ENCODE measurements around the gene ALG12.
A peak's percentile ranks its signal among the peaks of the same experiment; 100 is the strongest.
"Not testable (repeated sequence)": the region's sequence is repeated elsewhere in the genome, so short reads cannot be mapped to it uniquely, and the experiment has no call there.

ALG12 gene

DNA sequence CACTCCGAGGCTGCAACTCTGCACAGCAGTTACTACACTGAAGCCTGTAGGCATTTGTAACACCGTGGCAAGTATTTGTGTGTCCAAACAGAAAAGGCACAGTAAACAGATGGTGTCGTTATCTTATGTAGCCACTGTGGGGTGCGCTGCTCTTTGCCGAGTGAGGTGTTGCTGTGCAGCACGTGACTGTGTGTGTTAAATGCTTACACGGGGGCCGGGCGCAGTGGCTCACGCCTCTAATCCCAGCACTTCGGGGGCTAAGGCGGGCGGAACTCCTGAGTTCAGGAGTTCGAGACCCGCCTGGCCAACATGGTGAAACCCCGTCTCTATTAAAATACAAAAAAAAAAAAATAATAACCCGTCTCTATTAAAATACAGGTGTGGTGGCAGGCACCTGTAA, 53.1 kb downstream of the ALG12 start:
- no peak for DNase-seq

GRCh38 chr22:49863931-49864330, 54.3 kb downstream of the ALG12 start:
- DNase-seq: no peak

- no peak for DNase-seq
Measured at GRCh38 chr22:49862496-49862776, 55.8 kb downstream of the ALG12 start.

DNA sequence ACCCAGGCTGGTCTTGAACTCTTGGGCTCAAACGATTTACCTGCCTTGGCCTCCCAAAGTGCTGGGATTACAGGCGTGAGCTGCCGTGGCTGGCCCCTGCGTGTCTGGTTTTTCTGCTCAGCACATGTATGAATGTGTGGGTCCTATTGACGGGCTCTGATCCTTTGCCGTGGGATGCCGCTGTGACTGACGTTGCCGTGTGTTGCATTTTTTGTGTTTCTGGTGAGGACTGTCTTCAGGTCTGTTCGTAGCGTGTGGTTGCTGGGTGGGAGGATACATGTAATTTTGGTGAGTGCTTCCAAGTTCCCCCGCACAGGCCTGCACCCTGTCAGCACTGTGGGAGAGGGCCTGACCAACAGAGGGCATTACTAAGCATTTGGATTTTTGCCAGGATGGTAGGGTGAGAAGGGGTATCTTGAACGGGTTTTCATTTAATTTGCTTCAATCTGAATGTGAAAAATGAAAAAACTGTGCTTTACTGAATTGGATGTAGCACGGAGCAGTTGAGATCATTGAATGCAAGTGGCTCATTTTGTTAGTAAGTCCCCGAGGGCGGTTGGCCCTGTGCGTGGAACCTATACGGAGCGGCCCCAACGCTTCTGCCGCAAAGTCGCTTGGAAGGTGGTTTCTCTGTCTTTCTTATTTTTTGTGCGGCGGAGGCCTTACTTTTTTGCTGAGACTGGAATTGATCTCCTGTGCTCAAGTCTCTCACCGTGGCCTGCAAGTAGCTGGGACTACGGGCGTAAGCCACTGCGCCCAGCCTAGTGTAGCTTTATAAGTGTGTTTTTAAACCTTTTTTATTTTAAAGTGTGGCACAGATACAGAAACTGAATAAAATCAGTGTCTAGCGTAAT, 56.4 kb downstream of the ALG12 start:
- DNase-seq: no peak

DNA sequence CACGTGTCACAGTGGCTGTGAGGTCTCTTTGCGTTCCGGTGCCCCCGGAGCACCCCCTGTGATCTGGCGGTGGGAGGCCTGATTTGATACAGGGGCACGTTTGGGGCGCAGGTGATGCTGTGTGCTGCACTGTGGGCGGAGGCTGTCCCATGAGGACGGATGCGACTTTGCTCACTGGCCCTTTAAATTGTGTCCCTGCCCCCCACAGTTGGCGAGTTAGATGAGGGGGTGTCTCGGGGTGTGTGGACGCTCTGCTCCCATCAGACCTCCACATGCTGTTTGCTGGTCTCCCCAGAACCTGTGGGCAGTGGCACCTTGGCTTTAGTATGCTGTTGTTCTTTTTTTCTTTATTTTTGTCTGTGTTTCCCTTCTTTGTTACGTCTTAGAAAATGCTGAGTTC, 59.4 kb downstream of the ALG12 start:
- no peak for DNase-seq

GRCh38 chr22:49856766-49857618, 61.2 kb downstream of the ALG12 start:
- DNase-seq: no peak

GRCh38 chr22:49856343-49856742, 61.9 kb downstream of the ALG12 start:
- DNase-seq: no peak

- DNase-seq: no peak
Measured at GRCh38 chr22:49855251-49855911, 62.9 kb downstream of the ALG12 start.

- no peak for DNase-seq
Measured at GRCh38 chr22:49853981-49854831, 64.0 kb downstream of the ALG12 start.

DNA sequence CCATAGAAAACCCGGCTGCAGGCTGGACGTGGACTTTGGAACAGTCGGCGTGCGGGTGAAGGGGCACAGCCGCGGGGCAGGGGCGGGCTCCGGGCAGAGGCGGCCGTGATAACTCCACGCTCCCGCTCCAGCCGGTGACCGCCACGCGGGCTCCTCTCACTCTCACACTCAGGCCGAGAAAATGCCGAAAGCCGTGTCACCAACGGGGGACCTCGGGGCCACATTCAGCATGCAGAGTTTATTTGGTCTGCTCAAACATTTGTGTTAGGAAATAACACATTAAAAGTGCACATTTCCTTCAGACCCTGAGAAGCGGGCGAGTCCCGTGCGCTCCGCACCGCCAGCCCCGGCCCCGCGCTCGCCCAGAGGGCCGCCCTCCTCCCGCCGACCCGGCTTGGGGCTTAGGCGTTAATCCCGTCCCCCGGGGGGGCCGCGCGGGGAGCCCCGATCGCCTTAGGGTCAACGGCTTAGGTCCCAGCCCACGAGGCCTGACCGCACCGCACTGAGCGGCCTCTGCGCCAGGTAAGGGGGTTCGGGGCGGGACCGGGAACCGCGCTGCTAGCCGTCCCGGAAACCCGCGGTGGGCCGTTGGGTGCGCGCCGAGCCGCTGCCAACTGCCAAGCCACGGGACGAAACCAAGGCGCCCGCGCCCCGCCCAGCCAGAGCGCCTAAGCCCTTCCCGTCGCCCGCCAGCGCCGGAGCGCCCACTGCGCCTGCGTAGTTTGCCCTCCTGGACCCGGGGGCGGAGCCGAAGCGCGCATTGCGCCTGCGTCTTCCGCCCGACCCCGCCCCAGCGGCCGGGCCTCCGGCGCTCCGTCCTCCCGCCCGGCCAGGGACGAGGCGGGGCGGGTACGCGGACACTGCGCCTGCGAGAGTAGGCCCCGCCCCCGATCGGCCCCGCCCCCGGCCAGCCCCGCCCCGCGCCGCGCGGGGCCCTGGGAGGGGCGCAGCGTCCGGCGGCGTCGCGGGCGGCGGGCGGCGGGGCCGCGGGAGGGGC, 65.0 kb downstream of the ALG12 start, which contains the start of gene ZBED4:
TSS of gene ZBED4 (plus strand) at position 947 of the 997 bp plus-strand sequence. CDS start 29,819 bp downstream, outside the sequence.
- peak; percentile 85 for DNase-seq

DNA sequence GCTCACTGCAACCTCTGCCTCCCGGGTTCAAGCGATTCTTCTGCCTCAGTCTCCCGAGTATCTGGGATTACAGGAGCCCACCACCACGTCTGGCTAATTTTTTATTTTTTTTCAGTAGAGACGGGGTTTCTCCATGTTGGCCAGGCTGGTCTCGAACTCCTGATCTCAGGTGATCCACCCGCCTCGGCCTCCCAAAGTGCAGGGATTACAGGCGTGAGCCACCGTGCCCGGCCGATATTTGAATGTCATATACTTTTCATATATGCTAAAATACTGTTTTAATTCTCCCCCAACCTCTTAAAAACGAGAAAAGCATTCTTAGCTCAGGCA, 65.7 kb downstream of the ALG12 start:
- DNase-seq: not testable (repeated sequence)

- DNase-seq: no peak
Measured at GRCh38 chr22:49850959-49851802, 67.1 kb downstream of the ALG12 start.
